GM10266 (cell line): Measurements from ENCODE around the gene ENAM.

Source experiments
- DNase-seq: peaks from one replicate; pipeline ENCODE4 v3.0.0; 2012; ENCODE audit errors: extremely low spot score
- CTCF ChIP-seq: IDR thresholded peaks from 2 replicates; pipeline ENCODE4 v1.5.1; 2012; ENCODE audit warnings: mild to moderate bottlenecking, low read depth; ENCODE audit not compliant: control insufficient read depth, insufficient read depth; ENCODE audit errors: missing control alignments

Gene ENAM

GRCh38 chr4:70628444-70628843, at the start of gene ENAM:
ENAM (plus strand) TSS chr4:70628744; CDS start chr4:70629501, 757 bp downstream.
- no peak for DNase-seq
- no peak for TF ChIP-seq CTCF

GRCh38 chr4:70581980-70582379, 46.6 kb upstream of the ENAM start:
- no peak for DNase-seq
- TF ChIP-seq CTCF, result no peak

- TF ChIP-seq CTCF, result no peak
- DNase-seq, result no peak
Measured at GRCh38 chr4:70583952-70584834, 44.4 kb upstream of the ENAM start.

GRCh38 chr4:70586841-70587240, 41.7 kb upstream of the ENAM start:
- no peak for TF ChIP-seq CTCF
- DNase-seq, result no peak

- peak; percentile 28 for DNase-seq
- no peak for TF ChIP-seq CTCF
Measured at GRCh38 chr4:70589785-70590184, 38.8 kb upstream of the ENAM start.

GRCh38 chr4:70591955-70592582, 36.5 kb upstream of the ENAM start, which contains the start of gene AMBN:
AMBN (plus strand) TSS chr4:70592256; CDS start chr4:70592359, 103 bp downstream.
- TF ChIP-seq CTCF, result no peak
- DNase-seq, result no peak

- DNase-seq, result no peak
- no peak for TF ChIP-seq CTCF
Measured at GRCh38 chr4:70594196-70594595, 34.3 kb upstream of the ENAM start.
